CD4-positive, alpha-beta T cell treated with Interleukin-12 subunit alpha and Interleukin-12 subunit beta, for 1 hour (primary cell): ENCODE results near the gene EFNA3.
A peak's percentile ranks its signal among the peaks of the same experiment; 100 is the strongest.

ENCODE experiments used
- DNase-seq: peaks from one replicate; pipeline ENCODE4 v3.0.0-alpha.2; 2020

The EFNA3 gene, protein sequence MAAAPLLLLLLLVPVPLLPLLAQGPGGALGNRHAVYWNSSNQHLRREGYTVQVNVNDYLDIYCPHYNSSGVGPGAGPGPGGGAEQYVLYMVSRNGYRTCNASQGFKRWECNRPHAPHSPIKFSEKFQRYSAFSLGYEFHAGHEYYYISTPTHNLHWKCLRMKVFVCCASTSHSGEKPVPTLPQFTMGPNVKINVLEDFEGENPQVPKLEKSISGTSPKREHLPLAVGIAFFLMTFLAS

DNA sequence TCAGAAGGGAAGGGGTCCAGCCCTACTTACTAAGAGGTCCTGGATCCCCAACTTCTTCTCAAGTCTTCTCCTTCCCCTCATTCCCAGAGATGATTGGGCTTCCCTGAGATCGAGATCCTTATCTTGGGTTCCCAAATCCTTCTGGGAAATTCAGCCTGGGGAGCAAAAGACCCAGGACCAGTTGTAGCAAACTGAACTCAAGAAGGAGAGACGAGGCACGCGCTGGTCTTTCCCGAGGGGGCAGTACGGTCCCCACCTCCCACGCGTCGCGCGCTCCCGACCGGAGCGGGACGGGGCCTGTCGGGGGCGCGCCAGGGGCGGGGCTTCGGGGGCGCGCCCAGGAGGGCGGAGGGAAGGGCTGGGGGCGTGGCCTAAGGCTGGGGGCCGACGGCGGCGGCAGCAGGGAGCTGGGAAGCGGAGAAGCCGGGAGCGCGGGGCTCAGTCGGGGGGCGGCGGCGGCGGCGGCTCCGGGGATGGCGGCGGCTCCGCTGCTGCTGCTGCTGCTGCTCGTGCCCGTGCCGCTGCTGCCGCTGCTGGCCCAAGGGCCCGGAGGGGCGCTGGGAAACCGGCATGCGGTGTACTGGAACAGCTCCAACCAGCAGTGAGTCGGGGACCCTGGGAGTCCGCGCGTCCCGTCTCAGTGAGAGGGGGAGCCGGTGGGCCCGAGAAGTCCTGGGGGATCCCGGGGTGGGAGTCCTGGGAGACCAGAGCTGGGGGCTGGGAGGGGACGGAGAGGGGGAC, at the start of gene EFNA3:
Gene EFNA3, plus strand, starts transcription at position 369 of the 741 bp plus-strand sequence. Its CDS starts 105 bp downstream, at position 474.
- peak; percentile 78 for DNase-seq

DNA sequence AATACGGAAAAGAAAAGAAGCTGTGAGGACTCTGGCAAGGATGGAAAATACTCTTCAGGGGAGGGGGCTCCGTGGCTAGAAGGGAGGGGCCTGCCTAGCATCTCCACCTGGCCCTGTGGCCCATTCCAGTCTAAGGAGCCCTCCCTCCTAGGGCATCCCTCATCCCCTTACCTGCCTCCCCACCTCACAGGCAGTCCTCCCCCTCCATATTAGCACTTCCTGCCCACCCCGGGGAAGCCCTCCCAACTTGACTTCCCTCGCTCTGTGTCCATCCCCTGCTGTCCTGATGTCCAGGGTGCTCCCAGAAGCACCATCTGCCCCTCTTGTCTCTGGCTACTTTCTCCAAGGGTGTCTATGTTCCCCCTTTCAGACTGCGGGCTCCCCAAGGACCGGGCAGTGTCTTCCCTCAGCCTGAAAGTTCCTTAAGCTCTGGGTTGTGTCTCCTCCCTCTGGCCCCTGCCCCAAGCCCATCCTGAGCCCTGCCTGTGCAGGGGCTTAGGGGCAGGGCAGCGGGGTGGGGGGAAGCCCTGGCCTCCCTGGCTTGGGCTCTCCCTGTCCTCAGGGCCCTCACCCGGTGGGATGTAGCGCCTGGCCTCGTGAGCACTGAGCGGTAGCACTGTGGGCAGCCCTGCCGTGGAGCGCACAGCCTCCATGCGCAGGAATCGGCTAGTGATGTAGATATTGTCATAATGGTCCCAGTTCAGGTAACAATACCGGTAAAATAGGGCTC, 49.0 kb upstream of the EFNA3 start:
- DNase-seq, result no peak

DNA sequence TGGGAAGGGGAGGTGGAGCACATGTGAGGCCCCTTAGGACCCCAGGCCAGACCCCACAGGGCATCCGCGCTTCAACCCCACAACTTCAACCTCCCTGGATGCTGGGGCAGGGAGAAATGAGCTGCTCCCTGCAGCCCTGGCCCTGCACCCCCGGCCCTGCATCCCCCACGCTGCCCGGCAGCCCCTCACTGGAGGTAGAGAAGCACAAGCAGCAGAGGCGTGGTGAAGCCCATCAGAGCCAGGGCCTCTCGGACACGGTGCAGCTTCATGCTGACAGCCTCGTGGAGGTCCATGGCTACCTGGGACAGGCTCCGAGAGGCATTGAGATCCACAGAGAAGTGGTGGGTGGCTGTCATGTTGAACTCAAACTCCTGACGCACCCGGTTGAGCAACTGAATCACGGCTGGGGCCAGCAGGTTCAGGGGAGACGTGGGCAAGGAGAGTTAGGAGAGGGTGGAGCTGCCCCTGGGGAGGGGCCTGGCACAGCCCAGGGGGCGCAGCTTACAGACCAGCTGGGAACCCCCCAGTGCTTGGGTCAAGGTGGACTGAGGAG, 48.3 kb upstream of the EFNA3 start:
- DNase-seq, result no peak

DNA sequence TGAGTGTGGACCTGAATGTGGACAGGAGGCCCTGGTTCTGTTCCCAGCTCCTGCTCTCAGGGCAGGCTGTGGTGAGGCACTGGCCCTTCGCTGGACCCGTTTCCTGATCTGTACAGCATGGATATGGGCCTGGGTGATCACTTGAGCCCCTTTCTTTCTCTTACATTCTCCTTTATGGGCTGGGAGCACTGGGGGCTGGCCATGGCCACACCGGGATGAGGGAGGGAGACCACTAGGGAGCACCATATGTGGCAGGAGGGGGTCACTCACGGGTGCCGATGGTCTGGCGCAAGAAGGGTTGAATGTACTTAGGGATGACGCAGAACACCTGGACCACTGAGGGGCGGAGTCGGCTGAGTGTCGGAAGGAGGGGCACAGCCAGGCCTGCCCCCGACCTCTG, 47.7 kb upstream of the EFNA3 start:
- DNase-seq, result no peak

DNA sequence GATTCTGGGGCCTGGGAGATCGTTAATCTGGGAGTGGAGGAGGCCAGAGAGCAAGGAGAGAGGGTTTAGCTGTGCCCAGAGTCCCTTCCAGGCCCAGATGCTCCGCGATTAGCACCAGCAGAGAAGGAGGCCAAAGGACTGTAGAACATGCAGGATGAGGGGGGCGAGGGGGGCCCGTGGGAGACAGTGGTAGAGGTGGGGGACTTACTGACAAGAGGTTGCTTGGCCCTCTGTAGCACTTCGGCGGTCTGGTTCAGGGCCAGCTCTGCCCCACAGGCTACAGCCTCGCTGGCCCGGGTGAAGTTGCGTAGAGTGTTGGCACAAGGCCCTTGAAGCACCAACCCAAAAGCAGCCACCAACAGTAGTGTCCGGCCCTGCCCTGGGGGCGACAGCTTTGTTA, 45.8 kb upstream of the EFNA3 start:
- DNase-seq, result no peak

DNA sequence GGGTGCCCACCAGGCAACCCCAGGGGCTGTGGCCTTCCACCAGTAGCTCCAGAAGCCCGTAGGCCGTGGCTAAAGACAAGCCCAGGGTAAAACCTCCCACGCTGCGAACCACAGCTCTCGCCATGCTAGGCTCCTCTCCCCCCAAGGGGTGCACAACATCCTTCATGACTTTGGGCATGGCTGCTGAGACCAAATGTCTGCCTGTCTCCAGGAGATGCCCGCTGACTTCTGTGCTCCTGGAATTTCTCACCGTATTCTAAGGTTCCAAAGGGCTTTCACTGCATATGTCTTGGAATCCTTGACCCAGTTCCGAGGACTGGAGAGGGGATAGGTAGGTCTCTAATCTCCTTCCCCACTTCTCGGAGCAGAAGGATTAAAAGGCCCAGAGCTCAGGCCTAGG, 45.1 kb upstream of the EFNA3 start, which contains the start of the genes DCST1 and DCST2:
Gene DCST1, plus strand, starts transcription at position 301 of the 400 bp plus-strand sequence. CDS start 213 bp downstream, outside the sequence.
Gene DCST2, minus strand, starts transcription at position 258 of the 400 bp plus-strand sequence. Its CDS starts 80 bp downstream, at position 178.
- DNase-seq, result no peak

DNA sequence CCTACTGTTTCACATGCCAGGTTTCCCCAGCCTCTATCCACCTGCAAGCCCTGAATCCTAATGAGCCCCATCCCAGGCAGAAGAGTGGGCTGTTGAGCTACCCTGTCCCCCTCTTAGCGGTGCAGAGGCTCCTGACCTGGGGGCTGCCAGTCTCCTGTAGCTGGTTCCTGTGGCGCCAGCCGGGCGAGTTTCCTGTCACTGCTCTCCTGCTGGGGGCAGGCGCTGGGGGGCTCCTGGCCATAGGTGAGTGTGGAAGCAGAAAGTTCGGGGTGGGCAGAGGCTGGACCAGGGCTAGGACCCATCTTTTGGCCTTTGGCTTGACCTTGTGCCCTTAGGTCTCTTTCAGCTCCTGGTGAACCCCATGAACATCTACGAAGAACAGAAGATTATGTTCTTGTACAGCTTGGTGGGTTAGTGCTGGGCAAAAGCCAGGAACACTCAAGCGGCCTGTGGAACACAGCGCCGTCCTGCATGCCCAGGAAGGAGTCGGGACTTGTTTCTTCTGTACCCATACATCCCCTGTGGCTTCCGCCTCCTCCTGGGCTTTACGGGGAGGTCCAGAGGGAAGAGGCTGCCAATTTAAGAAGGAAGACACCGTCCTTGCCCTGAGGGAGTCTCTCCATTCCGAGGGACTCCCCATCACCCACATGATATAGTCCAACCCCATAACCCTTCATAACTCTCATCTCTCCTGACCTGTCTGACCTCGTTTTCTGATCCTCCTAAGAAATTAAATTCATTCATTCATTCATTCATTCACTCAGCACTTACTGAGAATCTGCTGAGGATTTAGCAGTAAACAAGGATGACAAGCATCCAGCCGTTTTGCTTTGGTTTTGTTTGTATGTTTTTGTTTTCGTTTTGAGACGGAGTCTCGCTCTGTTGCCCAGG, 44.1 kb upstream of the EFNA3 start:
- DNase-seq, result no peak

DNA sequence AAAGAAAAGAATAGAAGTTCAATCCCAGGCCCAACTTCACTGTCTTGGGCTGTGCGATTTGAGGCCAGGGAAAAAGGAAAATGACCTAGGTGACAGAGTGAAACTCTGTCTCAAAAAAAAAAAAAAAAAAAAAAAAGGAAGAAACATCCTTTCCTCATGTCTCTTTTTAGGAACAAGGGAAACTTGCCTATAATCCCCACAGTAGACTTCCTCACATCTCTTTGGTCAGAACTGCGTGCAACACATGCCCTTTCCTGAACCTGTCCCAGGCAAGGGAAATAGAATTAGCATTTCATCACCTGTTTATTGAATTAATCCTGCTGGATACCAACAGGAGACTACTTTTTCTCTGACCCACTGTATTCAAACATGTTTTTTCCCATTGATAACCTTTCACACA, 42.7 kb upstream of the EFNA3 start:
- DNase-seq, result no peak

DNA sequence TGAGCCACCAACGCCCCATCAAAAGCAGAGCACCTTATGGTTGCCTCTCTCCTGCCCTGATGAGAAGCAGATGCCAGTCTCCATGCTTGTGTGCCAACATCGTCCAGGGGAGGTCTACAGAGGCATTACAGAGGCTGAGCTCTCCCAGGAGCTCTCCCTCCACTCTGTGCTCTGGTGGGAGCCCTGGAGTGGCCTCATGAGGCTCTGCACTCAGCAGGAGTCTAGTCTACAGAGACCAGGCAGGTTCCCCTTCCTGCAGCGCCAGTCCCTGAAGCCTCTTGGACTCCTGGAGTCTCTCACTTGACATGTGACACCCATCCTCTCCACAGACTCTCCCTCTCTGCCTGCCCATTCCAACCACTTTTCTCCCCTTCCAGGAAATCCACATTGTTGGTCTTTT, 41.6 kb upstream of the EFNA3 start:
- DNase-seq, result no peak

DNA sequence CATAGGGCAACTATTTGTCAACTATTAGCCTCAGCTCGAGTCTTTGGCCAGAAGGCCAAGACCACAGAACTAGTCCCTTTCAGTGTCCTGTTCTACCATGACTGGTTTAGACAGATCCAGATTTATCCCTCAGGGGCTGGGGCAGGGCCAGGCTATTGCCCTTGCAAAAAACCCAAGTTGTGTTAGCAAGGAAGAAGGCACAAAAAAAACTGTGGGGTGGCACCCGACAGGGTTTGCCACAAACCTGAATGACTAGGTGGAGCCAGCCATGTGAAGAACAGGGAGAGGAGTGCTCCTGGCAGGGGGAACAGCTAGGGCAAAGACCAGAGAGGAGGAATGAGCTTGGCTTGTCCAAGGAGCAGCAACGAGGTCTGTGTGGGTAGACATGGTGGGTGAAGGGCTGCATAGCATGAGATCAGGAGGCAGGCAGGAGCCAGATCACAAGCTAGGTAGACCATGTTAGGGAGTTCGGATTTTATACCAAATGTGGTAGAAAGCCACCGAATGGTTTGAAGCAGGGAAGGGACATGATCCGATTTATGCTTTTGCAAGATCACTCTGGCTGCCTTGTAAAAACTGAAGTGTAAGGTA, 40.7 kb upstream of the EFNA3 start:
- no peak for DNase-seq

DNA sequence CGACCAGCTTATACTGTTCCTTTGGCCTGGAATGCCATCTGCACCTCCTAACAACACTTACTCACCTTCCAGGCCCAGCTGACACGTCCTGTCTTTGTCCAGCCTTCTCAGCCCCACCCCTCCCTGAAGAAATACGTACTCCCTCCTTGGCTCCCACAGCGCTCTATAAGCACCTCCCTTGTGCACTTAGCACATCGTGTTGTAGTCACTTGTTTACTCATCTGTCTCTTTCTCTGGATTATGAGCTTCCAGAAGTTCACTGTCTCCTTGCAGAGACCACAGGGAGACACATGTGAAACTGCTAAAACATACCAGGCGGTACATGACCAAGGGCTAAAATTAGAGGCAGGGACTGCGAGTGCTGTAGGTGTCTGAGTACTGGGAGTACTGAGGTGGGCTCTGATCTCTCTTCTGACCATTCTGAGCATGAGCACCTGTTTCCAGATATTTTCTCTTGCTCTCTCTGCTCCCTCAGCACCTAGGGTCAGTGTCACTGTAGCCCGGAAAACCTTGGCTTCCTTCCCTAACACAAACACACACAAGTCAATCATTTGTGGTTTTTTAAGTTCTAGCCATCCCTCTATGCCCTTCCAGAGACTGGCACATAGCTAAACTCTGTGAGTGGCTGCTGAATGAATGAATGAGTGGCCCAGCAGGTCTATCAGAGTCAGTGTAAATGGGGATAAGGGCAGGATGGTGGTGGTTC, 39.9 kb upstream of the EFNA3 start:
- no peak for DNase-seq

DNA sequence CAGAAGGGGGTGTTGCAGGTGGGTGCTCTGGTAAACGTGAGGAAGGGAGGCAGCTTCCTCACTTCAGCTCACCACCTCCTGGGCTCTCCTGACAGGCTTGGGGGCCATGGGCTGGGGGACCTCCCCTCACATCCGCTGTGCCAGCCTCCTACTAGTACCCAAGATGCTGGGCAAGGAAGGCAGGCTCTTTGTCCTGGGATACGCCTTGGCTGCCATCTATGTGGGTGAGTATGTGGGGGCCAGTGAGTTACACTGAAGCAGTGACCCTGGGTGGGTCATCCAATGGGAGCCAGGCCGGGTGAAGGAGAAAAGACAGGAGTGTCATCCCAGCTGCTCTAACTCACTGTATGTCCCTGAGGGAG, 39.3 kb upstream of the EFNA3 start:
- DNase-seq, result no peak

DNA sequence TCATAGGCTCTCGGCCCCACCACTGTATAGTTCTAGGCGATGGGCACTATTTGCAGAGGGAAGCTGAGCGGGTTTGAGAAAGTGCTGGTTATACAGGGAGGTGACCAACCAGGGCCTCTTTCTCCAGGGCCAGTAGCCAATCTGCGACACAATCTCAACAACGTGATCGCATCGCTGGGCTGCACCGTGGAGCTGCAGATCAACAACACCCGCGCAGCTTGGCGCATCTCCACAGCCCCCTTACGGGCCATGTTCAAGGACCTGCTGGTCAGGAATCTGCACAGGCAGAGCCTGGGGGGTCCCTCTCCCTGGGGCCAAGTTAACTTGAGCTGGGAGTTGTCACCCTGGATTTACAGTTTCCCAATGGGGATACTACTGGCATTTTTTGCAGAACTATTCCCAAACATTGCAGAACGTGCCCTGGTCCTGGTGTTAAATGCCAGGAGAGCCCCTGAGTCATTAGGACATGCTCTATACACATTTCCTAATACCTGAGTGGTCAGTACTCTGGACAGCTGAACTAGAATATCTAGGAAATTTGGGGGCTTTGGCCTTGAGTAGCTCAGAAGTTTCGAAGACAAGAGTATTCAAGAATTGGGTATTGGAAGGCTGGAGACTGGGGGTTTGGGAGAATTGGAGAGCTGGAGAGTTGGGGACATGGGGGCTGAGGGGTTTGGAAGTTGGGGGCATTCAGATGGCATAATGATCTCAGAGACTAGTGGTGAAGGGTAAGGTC, 38.1 kb upstream of the EFNA3 start:
- no peak for DNase-seq

DNA sequence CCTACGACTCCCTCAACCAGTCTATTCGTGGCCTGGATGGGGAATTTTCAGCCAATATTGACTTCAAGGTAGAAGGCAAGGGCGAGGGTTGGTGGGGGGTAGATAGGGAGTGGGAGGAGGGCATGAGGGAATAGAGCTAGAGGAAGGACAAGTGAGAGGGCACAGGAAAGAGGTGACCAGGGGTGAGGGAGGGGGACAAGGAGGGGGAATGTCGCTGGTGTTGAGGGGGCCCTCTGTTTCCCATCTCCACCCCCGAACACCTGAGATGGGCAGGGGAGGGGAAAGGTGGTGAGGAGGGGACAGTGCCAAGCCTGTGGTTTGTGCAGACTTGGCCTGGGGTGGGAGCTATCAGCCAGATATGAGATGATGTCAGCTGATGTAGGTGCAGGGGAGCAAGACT, 35.8 kb upstream of the EFNA3 start:
- DNase-seq, result no peak

DNA sequence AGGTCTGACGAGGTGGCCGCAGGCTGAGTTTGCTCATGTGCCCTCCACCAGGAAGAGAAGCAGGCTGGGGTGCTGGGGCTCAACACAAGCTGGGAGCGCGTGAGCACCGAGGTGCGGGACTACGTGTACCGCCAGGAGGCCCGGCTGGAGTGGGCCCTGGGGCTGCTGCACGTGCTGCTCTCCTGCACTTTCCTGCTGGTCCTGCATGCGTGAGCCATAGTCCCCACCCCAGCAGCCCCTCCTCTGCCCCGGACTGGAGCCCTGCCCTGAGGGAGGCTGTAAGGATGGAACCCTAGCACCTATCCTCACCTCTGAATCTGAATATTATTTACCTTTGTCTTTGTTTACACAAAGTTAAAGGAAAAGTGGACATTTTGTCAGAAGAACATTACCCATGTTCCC, 35.3 kb upstream of the EFNA3 start:
- DNase-seq, result no peak

DNA sequence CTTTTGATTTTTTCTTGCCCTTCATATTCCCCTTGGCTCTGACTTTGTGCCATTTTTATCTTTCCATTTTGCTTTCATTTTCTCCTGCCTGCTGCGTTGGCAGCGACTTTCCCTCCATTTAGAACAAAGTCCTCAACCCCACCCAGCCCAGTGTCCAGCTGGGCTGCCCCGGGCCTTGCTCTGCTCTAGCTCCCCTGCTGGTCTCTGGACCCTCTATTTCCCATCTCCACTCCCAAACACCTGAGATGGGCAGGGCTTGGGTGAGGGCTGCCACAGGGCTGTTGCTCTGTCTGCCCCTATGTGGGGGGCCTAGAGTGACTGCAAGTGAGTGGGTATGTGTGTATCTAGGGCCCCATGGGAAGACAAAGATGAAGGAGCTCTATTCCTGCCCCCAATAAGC, 34.8 kb upstream of the EFNA3 start:
- no peak for DNase-seq

DNA sequence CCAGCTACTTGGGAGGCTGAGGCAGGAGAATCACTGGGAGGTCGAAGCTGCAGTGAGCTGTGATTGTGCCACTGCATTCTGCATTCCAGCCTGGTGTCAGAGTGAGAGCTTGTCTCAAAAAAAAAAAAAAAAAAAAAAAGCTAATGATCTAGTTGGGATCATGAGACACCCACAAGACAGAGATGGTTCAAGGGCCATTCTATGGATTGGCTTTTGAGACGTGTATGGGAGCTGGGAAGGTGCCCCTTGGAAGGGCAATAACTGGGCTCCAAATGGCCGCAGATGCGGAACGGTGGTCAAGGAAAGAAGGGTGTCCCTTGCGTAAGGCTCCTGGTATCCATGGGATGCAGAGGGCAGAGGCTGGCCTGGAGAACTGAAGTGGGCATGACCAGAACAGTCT, 34.3 kb upstream of the EFNA3 start:
- DNase-seq, result no peak

DNA sequence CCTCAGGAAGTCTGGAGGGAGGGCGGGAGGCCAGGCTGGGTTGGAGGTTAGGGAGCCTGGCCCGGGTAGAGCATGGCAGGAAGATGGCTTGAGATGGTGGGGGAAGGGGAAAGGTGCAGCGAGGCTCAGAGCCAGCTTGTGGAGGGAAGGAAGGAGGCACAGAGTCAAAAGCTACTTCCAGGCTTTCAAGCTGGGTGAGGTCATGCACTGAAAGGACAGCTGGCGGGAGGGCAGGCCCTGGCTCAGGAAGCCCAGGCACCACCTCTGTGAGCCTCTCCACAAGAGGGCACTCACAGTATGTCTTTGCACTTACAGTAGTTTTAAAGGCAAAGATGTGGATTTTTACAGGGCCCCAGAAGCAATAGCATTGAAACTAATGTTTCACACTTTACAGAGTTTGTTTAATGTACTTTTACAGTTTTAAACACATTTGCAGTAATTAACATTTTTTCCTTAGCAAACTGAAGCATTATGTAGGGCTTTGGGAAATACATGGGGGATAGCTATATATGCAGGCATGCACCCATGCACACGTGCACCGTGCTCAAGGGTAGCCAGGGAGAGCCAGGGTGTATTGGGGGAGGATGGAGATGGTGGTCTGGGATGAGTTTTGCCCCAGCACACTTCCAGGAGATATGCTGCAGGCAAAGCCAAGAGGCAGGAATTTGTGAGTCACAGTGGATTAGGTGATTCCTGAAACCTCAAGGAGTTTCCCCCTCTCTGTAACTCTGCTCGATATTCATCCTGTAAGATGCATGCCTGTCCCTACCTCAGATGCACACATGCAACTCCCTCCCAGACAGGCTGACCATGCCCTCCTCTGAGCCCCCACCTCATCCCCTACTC, 33.6 kb upstream of the EFNA3 start:
- DNase-seq, result peak; percentile 77

DNA sequence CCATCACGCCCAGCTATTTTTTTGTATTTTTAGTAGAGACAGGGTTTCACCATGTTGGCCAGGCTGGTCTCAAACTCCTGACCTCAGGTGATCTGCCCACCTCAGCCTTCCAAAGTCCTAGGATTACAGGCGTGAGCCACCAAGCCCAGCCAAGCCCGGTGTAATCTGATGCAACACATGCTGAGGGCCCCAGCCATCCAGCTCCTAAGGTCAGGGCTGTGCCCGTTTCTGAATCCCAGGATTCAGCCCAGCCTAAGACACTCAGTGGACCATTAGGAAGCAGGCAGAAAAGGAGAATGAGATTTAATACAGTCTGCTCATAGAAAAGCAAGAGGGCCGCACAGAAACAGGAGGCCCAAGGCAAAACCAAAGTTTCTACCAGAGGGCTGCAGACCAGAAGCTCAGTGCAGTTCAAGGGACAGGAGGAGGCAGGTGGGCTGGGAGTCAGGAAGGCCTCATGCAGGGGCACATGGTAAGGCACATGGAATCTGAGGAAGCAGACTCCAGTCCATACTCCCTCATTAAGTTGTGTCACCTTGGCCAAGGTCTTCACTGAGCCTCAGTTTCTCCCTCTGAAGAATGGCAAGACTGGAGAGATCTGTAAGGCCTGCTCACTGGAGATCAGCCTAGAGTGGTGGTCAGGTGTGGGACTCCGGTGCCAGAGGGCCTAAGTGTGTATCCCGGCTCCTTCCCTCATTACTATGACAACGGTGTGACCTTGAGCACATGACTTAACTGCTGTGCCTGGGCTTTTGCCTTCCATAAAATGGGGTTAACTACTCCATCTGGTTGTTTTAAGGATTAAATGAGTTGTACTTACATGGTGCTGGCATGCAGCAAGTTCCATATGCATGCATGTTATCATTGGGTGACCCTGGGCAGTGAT, 29.9 kb upstream of the EFNA3 start:
- no peak for DNase-seq
